Loucy (cell line): ENCODE data around the gene DRICH1.

Source experiments
- EZH2phosphoT487 ChIP-seq: fragments of 200-600 bp; IDR thresholded peaks from 2 replicates; pipeline ENCODE4 v1.6.1; 2018; ENCODE audit warnings: antibody characterized with exemption, mild to moderate bottlenecking, moderate library complexity, borderline replicate concordance
- TF ChIP-seq, protein P1 (sequence below): fragments of 200-600 bp; sonication (generic); conservative IDR thresholded peaks from 2 replicates; pipeline ENCODE4 v1.5.1; 2014; ENCODE audit warnings: mild to moderate bottlenecking, antibody characterized with exemption, low read length

- TF ChIP-seq, protein P1, sequence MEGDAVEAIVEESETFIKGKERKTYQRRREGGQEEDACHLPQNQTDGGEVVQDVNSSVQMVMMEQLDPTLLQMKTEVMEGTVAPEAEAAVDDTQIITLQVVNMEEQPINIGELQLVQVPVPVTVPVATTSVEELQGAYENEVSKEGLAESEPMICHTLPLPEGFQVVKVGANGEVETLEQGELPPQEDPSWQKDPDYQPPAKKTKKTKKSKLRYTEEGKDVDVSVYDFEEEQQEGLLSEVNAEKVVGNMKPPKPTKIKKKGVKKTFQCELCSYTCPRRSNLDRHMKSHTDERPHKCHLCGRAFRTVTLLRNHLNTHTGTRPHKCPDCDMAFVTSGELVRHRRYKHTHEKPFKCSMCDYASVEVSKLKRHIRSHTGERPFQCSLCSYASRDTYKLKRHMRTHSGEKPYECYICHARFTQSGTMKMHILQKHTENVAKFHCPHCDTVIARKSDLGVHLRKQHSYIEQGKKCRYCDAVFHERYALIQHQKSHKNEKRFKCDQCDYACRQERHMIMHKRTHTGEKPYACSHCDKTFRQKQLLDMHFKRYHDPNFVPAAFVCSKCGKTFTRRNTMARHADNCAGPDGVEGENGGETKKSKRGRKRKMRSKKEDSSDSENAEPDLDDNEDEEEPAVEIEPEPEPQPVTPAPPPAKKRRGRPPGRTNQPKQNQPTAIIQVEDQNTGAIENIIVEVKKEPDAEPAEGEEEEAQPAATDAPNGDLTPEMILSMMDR: no peak
- no peak for TF ChIP-seq EZH2phosphoT487
Measured at GRCh38 chr22:23574371-23574811, 57.7 kb downstream of the DRICH1 start.
